ENCODE measurements around the gene NPPB.

NPPB gene

DNA sequence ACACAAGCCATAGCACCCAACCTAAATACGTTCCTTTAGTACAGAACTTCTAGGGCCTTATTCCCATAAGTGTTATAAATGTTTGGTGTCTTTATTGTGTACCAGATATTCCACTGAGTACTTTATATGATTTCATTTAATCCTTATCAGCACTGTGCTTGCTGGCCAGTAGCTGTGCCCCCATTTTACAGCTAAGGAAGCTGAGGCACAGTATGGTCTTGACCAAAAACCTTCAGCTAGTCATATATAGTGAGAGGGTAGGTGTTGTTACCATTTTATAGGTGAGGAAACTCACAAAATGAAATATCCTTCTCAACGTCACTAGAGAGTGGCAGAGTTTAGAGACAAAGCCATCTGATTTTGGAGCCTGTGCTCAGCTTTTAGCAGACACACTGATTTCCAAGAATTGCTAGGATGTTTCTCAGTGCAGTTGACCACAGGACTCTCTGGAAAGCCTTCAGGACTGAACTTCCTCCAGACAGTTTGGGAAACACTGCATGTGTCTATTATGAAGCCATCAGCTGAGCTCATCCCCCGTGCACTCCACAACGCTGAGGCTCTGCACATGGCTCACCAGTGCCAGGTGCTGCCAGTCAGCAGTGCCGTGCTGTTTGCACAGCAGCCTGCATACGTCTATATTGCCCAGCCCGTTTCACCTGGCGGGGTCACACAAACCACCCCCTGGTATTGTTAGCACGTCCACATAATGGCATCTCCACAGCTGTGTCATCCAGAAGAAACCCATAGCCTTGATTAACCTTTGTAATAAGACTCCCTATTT, 26.6 kb downstream of the NPPB start:
- DNase-seq: peak; percentile 36

DNA sequence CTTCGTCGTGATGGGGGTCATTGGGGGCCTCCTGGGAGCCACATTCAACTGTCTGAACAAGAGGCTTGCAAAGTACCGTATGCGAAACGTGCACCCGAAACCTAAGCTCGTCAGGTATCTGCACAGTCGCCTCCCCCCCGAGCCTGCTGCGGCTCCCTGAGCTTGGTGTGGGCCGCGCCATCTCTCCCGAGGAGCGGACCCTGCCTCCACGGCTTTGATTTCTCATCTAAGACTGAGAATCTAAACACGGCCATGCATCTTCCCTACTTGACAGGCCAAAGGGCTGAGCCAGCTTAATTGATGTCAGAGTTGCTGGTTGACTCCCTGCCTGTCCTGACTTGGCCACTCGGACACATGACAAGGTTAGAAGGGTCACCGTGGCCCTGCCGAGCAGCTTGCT, 30.2 kb downstream of the NPPB start:
- no peak for DNase-seq

DNA sequence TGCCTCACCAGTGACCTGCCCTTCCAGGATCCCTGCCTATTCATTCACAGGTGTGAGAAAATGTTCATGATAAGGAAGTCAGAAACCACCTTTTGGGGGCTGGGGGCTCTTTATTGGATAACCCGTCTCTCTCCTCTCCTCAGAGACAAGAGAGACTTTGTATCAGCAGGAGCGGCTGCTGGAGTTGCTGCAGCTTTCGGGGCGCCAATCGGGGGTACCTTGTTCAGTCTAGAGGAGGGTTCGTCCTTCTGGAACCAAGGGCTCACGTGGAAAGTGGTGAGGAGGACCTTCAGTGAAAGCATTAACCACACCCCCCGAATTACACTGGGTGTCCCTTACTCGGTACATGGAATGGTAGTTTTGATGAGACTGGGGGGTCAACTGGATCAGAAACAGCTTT, 31.8 kb downstream of the NPPB start:
- no peak for DNase-seq

DNA sequence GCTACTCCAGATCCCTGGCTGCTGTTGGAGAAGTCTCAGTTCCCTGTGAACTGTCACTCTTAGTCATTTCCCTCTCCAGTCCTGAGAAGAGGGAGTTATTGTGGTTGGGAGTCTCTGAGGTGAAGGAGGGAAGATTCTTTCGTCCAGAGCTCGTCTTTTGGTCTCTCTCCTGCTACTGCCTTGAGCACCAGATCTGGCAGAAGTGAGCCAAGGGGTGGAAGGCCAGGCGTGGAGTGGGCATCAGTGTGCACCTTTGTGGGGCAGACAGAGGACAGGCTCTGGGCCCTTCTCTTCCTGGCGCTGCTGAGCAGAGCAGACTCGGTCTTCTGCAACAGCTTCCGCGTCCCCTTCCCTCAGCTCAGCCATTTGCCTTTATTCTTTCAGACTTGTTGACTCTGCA, 33.6 kb downstream of the NPPB start:
- DNase-seq: no peak

DNA sequence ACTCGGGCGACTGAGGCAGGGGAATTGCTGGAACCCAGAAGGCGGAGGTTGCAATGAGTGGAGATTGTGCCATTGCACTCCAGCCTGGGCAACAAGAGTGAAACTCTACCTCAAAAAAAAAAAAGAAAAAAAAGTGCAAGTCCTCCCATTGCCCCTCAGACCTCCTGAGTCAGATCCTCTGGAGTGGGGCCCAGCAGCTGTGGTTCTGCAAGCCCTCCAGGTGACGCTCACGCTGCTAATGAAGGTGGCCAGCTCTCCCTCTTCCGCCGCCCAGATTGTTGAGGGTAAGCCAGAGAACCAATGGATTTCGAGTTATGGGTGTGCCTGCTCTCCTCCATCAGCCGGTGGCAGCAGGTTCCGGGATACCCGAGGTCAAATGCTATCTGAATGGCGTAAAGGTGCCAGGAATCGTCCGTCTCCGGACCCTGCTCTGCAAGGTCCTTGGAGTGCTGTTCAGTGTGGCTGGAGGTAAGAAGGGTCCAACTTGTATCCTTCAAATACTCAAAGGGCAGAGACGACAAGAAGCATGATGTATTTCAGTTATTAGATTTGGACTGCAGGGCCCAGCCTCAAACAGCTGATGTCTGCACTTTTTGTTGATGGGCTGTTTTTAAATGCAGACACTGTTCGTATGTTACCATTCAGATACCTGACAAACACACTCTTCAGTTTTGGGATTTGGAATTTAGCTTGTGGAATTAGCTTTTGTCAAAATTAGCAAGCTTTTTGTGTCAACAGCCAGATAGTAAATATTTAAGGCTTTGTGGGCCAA, 35.2 kb downstream of the NPPB start:
- no peak for DNase-seq

DNA sequence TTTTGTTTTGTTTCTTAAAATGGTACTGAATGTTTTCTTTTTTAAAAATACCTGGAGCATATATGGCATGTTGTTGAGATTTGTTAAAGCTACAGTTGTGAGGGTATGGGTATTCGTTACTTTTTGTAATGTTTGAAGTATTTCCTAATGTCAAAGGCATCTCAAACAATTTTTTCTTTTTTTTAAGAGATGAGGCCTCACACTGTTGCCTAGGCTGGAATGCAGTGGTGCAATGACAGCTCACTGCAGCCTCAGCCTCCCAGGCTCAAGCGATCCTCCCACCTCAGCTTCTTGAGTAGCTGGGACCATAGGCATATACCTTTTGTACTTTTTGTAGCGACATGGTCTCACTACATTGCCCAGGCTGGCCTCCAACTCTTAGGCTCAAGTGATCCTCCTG, 36.7 kb downstream of the NPPB start:
- no peak for DNase-seq

DNA sequence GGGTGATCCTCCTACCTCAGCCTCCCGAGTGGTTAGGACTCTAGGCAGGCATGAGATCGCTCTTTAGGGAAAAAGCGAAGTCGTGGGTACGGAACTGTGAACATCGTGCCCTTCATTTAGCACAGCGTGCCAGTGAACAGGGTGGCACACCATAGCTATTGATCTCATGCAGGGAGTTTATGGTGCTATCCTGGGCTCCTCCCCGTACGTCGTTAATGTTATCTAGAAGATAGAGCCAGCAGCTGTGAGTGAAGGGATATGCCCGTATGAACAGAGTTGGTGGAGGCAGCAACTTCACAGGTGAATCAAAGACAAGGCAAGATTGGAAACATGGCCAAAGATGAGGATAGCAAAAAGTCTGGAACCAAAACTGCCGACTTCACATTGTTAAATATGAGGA, 41.6 kb downstream of the NPPB start:
- no peak for DNase-seq

DNA sequence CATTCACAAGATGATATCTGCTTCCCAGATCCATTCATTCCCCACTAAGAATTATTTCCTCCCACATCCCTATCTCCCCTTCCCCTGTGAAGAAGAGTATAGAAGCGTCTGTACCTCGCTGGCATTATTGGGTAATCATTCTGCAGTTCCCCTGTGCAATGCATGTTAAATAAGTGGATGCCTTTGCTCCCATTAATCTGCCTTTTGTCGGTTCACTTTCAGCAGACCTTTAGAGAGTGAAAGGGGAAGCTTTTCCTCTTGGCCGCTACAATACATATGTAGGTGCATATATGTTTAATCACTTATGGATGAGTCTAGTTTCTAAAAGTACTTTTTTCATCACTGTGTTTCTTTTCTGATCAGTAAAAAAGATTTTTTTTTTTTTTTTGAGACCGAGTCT, 45.7 kb downstream of the NPPB start:
- DNase-seq: no peak

Measured in NCI-H510A (cell line).